ENCODE data around the gene EPGN. TPM values are rescaled to one million over a fixed set of nuclear protein-coding genes. Genes with fewer than 3 reads are reported as not detected.

The EPGN gene
- total and polyA plus RNA-seq, 2 donors (not counting 1 experiment from before 2014, with no cell fraction given) = 0.32 TPM; not detected in 1

- Mint-ChIP-seq H3K27me3 (no peaks in the 10 kb centered on the region), H3K9me3 (ENCODE audit: insufficient read depth) (no peaks in the 10 kb centered on the region), H3K4me3 (no peak overlapping the region), H3K27ac (no peak overlapping the region), H3K4me1 (no peaks in the 10 kb centered on the region)
- H3K9ac ChIP-seq (ENCODE audit: low read length) = no peak overlapping the region
- H3K36me3 ChIP-seq (replicated peaks in 1 of 2; ENCODE audit: control extremely low read depth in 1 of 2, control insufficient read depth in 1 of 2, extremely low read depth in 1 of 2, insufficient read depth in 2 of 2, low read length in 1 of 2) = peaks cover 0 to 1% of the 10 kb centered on the region in 2 experiments
- POLR2A ChIA-PET = no interaction called here
- no peak overlapping the region for H2AFZ ChIP-seq (ENCODE audit: insufficient read depth, low read depth, low read length, poor library complexity, severe bottlenecking)
- H3K4me1 ChIP-seq (ENCODE audit: control insufficient read depth in 2 of 2, insufficient read depth in 2 of 2, low read length in 2 of 2) = no peaks in the 10 kb centered on the region
- CTCF ChIA-PET = no interaction called here
- no peak overlapping the region for H3K4me2 ChIP-seq (replicated peaks; ENCODE audit: low read depth, low read length, poor library complexity, severe bottlenecking)
- WGBS (ENCODE audit: insufficient coverage) = no CpG with 5 or more reads among the region's 3 CpGs
- TF ChIP-seq CTCF (IDR thresholded peaks at IDR 0.05) (no peak), EZH2 (IDR thresholded peaks at IDR 0.05; ENCODE audit: borderline replicate concordance, insufficient read depth, low read depth, low read length, poor library complexity, severe bottlenecking) (no peak)
- H3K79me2 ChIP-seq (ENCODE audit: control insufficient read depth, insufficient read depth, low read length) = no peaks in the 10 kb centered on the region
- H3K4me3 ChIP-seq (ENCODE audit: control extremely low read depth in 1 of 5, extremely low read depth in 1 of 5, insufficient read depth in 1 of 5, low read depth in 2 of 5, low read length in 4 of 5) = no peak overlapping the region
- H3K27me3 ChIP-seq (replicated peaks in 1 of 4; ENCODE audit: control extremely low read depth in 1 of 4, control insufficient read depth in 3 of 4, insufficient read depth in 4 of 4, low read length in 3 of 4) = no peaks in the 10 kb centered on the region
- ATAC-seq (ENCODE audit: low read depth) (no peak), DNase-seq (no peak)
- H3K27ac ChIP-seq (ENCODE audit: low read length in 2 of 2) = no peak overlapping the region
- H4K20me1 ChIP-seq (ENCODE audit: control insufficient read depth, insufficient read depth, low read length, poor library complexity, severe bottlenecking) = no peaks in the 10 kb centered on the region
- intact Hi-C loops (cut with micrococcal nuclease) = no loop called here
- no peaks in the 10 kb centered on the region for H3K9me3 ChIP-seq (ENCODE audit: control extremely low read depth in 1 of 3, control insufficient read depth in 2 of 3, insufficient read depth in 1 of 3, low read length in 2 of 3)
Measured at GRCh38 chr4:74284053-74284452, 24.2 kb upstream of the EPGN start.

GRCh38 chr4:74287164-74287563 is 21.1 kb upstream of the EPGN start:
- H3K4me3 Mint-ChIP-seq = no peak overlapping the region
- H3K9me3 Mint-ChIP-seq (ENCODE audit: insufficient read depth) = no peaks in the 10 kb centered on the region
- no peaks in the 10 kb centered on the region for H4K20me1 ChIP-seq (ENCODE audit: control insufficient read depth, insufficient read depth, low read length, poor library complexity, severe bottlenecking)
- no peak overlapping the region for H2AFZ ChIP-seq (ENCODE audit: insufficient read depth, low read depth, low read length, poor library complexity, severe bottlenecking)
- no peak overlapping the region for H3K27ac Mint-ChIP-seq
- H3K4me1 ChIP-seq (ENCODE audit: control insufficient read depth in 2 of 2, insufficient read depth in 2 of 2, low read length in 2 of 2) = no peaks in the 10 kb centered on the region
- no peak for DNase-seq
- H3K4me3 ChIP-seq (ENCODE audit: control extremely low read depth in 1 of 5, extremely low read depth in 1 of 5, insufficient read depth in 1 of 5, low read depth in 2 of 5, low read length in 4 of 5) = no peak overlapping the region
- CTCF ChIA-PET = no interaction called here
- no peaks in the 10 kb centered on the region for H3K79me2 ChIP-seq (ENCODE audit: control insufficient read depth, insufficient read depth, low read length)
- TF ChIP-seq CTCF (IDR thresholded peaks at IDR 0.05) (no peak), EZH2 (IDR thresholded peaks at IDR 0.05; ENCODE audit: borderline replicate concordance, insufficient read depth, low read depth, low read length, poor library complexity, severe bottlenecking) (no peak)
- H3K27me3 ChIP-seq (replicated peaks in 1 of 4; ENCODE audit: control extremely low read depth in 1 of 4, control insufficient read depth in 3 of 4, insufficient read depth in 4 of 4, low read length in 3 of 4) = no peaks in the 10 kb centered on the region
- H3K9me3 ChIP-seq (ENCODE audit: control extremely low read depth in 1 of 3, control insufficient read depth in 2 of 3, insufficient read depth in 1 of 3, low read length in 2 of 3) = no peaks in the 10 kb centered on the region
- intact Hi-C loops (cut with micrococcal nuclease) = no loop called here
- no peak overlapping the region for H3K4me2 ChIP-seq (replicated peaks; ENCODE audit: low read depth, low read length, poor library complexity, severe bottlenecking)
- peaks cover 0 to 1% of the 10 kb centered on the region in 2 experiments for H3K36me3 ChIP-seq (replicated peaks in 1 of 2; ENCODE audit: control extremely low read depth in 1 of 2, control insufficient read depth in 1 of 2, extremely low read depth in 1 of 2, insufficient read depth in 2 of 2, low read length in 1 of 2)
- POLR2A ChIA-PET = no interaction called here
- H3K27me3 Mint-ChIP-seq = no peaks in the 10 kb centered on the region
- WGBS (ENCODE audit: insufficient coverage) = 82% methylated on average over 1 of the region's 1 CpG
- no peak for ATAC-seq (ENCODE audit: low read depth)
- H3K9ac ChIP-seq (ENCODE audit: low read length) = no peak overlapping the region
- H3K27ac ChIP-seq (ENCODE audit: low read length in 2 of 2) = no peak overlapping the region
- H3K4me1 Mint-ChIP-seq = no peaks in the 10 kb centered on the region

Measured in B cell (primary cell).